HG02943 (cell line): ENCODE results near the gene CTIF.

ENCODE experiments used
- ATAC-seq: cut with Tn5 transposase; IDR thresholded peaks from one replicate; pipeline ENCODE4 v1.9.1; 2021; ENCODE audit warnings: mild to moderate bottlenecking, low read depth, moderate library complexity; ENCODE audit not compliant: unreplicated experiment

CTIF gene

DNA sequence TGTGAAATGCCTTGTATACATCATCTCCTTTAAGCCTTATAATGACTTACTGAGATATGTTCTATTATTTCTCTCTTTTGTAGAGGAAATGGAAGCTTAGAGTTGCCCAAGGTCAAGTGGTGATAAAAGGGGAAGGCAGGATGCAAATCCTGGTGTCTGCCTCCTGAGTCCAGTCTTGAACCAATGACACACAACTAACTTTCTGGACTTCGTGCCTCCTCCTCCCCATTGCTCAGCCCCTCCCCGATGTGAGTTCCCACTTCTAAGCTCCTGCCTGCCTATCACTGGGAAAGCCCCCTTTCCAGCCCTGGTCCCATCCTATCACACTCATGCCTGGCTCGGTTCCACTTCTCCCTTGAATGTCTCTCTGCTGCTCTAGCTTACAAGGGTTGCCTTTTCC lies 6.9 kb upstream of the CTIF start:
- ATAC-seq, result no peak

DNA sequence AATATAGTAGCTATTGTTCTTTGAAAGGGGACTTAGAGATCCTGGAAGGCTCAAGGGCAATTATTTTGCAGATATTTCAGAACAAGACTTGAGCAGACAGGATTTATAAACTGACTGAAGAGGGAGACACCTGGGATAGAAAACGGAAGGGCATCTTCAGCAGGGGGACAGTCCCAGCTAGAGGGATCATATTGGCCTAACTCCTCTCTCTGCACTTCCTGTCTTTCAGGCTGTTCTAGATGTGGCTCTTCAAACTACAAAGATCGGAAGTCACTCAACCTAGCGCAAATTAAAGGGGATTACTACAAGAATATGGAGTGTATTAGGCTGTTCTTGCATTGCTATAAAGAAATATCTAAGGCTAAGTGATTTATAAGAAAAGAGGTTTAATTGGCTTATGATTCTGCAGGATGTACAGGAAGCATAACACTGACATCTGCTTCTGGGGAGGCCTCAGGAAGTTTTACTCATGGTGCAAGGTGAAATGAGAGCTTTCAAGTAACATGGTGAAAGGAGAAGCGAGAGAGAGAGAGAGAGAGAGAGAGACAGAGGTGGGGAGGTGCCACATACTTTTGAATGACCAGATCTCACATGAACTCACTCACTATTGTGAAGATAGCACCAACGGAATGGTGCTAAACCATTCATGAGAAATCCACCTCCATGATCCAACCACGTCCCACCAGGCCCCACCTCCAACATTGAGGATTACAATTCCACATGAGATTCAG lies 5.3 kb upstream of the CTIF start:
- ATAC-seq, result no peak

DNA sequence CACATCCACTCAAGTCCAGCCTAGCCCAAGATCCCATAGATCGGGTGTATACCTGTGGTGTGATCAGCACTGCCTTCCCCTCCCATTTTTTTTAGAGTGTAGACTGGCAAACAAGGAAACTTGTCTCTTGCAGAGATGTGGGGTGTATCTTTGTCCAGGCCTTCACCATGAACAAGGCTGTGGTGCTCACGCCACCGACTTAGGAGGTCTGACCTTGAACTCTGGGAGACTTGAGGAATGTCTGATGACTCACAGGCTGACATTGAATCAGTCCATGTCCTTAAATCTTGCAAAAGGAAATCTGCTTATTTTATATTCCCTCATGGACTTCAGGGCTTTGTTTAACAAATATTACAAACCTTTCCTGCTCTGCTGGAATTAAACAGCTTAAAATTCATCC lies 4.5 kb upstream of the CTIF start:
- no peak for ATAC-seq

DNA sequence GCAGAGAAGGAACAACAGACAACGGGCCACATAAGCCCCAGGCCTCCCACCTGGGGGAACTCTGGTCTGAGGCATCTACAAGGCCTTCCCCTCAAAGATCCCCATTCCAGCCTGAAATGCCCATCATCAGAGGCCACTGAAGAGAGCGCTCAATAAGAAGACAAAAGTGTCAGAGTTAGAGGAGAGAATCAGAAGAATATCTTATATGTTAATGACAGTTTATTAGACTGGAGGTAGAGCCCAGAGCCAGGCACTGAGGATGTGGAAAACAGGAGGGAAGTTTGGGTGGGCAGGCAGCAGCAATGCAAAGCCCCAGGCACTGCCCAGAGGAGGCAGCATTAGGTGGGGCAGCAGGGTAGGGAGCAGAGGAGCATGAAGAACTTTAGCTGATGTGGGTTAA lies 2.9 kb upstream of the CTIF start:
- ATAC-seq, result no peak

DNA sequence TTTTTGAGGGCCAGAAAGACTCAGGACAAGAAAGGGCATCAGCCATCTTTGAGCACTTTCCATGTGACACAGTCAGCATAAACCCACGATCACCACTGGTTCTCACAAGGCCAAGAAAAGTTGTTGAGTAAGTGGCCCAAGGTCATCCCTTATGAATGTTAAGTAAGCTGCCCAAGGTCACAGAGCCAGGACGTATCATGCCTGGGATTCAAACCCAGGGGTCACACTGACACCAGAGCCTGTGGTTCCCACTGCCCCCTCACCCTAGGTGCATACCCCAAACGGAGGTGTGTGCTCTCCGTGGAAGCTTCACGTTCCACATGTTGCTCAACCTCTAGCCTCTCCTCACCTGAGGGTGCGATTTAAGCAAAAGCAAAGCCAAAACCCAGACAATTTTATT lies 2.3 kb upstream of the CTIF start:
- no peak for ATAC-seq

DNA sequence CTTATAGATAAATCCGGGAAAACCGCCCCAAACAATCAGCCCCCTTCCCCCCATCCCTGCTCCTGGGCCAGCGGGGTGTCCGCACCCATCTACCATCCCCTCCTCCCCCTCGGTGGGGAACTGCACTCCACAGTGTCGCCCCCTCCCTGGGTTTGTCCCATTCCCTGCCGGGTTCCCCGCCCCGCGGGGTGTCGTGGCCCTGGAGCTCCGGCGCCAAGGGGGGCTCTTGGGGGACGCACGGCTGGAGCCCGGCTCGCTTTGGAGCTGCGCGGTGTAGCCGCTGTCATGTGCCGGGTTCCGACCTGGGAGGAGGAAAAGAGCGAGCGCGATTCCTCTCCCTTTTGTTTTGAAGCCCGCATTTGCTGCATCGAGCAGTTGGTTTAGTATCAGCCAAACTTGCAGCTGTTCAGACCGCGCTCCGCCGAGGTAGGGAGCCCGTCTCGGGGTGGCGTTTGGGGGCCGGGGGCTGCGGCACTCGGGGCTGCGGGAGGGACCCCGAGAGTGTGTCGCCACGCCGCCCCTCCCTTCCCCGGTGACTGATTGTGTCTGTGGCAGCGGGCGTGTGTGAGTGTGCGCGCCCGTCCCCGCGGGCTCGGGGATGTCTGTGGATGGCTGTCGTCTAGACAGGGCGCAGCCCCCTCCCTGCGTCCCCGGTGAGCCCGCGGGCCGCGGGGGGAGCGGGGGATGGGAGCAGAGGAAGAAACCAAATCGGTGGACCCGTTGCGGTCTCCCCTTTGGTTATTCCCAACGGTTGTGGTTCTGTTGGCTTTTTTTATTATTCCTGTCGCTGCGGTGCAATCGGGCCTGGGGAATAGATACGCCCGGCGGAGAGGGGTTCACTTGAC lies 797 bp downstream of the CTIF start:
- no peak for ATAC-seq

DNA sequence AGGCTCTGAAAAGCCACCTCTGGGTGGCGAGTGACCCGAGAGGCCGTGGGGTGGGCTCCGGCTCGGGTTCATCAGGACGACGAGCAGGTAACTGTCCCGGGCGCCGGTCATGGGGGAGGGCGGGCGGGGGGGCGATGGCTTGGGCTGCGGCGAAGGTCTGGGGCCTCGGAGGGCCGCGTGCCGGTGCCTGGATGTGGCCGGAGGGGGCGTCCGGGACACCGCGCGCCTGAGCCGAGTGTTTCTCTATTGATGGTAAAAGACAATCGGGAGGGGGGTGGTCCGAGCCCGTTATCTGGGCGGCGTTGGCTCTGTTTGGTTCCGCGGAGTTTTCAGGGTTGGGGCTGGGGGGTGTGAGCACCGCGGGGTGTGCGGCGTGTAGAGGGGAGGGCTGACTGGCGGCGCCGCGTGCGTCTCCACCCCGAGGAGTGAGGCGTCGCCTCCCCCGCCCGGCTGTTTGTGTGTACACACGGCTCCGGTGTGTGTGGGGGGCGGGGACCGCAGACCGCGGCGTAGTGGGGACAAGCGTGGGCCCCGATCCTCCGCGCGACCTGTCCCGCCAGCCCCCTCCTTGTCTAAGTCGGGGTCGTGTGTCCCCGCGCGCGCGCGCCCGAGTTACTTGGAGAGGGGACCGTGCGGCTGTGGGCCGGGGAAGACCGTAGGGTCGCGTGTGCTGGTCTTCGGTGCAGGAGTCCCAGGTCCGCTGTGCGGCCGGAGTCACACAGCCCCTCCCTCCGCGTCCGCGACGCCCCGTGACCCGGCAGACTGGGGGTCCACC lies 1.6 kb downstream of the CTIF start:
- no peak for ATAC-seq

DNA sequence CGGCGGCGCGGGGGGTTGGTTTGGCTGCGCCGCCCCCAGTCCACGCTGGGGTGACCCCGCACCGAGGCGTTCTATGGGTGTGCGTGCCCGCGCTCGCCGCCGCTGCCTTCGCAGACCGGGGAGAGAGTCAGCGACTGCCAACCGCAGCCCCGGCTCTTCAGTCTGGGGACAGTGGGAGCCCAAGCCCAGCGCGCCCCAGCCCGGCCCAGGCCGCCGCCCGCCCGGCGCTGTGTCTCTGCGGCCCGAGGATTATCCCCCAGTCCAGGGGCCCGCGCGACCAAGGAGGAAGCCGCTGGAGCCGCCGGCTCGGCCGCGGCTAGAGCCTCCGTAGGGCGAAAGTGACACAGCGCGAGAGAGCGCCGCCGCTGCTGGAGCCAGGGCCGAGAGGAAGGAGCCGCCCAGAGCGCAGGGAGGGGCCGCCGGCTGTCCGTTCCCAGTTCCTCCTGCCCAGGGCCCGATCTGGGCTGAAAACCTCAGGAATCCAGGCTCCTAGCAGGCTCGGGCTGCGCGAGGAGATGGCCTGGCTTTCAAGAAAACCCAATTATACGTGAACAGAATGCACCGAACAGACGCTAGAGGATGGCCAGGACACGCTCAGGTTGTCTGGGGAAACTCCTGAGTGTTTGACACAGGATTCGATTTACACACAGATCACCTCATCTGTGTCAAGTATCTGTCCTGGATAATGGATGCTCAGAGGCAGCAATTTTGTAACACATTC lies 2.4 kb downstream of the CTIF start:
- ATAC-seq, result no peak

DNA sequence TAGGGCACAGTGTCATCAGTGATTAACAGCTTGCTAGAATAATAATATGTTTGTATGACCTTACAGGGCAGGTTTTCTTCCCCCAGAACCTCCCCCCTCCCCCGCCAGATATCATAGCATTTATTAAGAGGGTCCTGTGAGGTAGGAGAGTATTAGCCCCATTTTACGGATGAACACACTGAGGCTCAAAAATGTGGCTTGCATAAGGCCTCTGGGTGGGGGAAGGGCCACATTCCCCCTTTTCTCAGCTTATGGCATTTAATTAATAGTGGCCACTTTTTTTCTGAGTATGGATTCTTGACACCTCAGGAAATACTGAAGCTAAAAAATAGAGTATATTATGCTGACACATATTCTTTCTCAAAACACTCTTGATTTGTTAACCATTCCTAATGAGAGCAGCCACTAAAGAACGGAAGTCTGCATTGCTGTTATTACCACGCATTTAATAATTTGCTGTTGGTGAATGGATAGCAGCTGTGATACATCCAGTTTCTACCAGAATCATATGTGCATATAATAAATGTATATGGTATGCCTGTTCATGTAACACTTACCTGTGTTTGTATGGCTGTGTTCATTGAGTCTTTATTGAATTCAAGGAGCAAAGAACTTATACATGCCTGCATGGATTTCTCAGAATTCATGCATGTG lies 3.0 kb downstream of the CTIF start:
- no peak for ATAC-seq

DNA sequence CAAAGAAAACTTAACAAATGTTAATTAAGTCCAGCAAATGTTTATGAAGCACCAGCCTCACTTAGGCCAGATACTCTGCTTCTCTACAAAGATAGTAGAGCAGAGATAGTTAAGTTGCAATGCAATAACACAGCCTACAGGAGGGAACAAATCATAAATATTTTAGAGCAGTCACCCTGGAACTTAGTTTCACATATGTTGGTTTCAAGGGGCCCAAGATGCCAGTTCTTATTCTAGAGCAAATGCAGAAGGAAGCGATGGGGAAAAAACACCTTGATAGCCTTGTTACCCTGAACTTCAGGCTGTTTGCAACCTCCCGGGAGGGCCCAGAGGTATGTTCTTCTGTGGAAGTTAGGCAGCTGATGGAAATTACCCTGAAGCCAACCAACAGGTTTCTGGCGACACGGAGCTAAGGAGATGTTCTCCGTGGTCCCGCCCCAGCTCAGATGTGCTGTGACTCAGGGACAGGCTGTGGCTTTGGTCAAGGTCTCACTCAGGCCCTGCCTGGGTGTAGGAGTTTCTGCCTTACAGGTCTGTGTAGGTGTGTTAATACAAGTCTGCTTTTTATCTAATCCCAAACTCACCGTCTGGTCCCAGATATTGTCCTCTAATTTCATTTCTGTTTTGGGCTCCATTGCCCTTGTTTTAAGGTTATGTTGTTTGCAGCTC lies 3.8 kb downstream of the CTIF start:
- no peak for ATAC-seq

DNA sequence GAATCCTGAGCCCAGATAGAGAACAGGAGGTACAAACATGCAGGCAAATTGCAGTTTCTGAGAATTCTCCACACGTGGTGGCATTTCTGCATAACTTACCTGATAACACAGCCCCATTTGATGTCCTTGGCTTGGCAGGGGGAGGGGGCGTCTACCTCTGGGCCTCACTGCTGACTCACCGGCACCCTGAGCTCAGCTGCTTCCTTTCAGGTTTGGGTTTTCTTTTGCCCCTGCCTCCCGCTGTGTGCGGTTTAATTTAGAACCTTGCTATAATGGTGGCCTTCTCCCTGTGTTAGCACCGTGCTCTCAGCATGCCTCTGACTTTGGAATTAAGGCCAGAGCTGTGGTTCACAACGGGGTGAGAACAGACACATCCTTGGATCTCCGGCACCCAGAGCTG lies 4.4 kb downstream of the CTIF start:
- ATAC-seq, result no peak

DNA sequence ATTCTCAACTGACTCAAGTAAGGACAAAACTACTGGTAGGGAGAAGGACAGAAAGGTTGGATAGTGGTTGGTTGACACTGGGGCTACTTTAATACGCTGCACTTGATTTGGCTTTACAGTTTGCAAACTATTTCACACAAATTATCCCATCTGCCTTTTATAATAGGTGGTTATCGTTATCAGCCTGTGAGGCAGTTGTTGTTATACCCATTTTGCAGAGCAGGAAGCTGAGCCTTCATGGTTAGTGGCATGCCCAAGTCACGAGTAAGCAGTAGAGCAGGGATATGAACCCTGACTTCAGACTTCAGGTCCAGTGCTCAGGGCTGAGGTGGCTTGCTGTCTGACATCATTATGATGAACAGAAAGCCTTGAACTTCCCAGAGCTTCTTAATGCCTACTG lies 5.3 kb downstream of the CTIF start:
- no peak for ATAC-seq

DNA sequence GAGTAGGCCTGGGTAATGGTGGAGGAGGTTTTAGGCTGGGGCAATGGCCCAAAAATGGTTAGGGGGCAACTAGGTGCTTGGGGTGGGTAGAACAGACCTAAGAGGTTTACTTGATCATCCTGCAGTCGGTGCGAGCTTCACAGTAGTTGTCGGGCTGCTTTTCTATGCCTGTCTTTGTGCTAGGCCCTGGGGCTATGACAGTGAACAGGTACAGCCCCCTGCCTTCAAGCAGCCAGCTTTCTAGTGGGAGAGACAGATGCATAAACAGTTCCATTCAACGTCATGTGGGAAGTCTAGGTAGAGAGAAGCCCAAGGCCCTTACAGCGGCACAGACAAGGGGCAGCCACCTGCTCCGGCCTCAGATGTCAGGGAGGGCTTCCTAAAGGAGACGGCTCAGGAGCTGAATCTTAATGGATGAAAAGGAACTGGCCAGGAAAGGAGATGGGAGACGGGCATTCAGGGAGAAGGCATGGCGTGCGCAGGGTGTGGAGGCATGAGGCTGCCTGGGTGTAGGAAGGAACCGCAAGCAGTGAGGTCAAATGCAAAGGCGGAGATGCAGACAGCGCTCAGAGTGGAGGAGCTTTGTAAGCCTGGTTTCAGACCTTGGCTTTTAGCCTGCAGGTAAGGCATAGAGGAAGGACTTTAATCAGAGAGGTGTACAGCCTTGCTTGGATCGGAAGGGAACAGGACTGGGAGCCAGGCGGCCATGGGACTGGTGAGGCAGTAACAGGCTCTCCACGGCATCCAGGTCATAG lies 6.0 kb downstream of the CTIF start:
- no peak for ATAC-seq

DNA sequence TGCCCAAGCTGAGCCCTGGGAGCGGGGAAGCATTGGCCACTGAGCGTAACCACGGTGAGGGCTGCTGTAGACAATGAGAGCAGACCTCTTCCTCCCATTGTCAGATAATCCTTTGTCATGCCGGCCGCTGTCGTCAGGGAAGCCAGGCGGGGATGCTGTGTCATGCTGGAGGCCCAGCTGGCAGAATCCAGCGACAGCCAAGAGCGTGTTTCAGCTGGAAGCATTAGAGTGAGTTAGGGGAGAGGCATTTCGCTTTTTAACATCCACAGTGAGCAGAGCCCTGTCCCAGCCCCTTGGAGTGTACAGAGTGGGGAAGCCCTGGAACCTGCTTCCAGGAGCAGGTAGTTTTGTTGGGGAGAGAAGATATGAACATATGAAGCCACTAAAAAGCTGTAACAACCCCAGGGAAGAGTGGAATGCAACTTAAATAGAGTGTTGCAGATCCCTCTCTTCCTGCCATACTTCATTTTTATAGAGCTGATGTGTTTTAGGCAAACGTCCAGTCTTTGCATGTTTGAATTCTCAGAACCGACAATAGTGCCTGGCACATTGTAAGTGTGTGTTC lies 7.0 kb downstream of the CTIF start:
- ATAC-seq, result no peak

DNA sequence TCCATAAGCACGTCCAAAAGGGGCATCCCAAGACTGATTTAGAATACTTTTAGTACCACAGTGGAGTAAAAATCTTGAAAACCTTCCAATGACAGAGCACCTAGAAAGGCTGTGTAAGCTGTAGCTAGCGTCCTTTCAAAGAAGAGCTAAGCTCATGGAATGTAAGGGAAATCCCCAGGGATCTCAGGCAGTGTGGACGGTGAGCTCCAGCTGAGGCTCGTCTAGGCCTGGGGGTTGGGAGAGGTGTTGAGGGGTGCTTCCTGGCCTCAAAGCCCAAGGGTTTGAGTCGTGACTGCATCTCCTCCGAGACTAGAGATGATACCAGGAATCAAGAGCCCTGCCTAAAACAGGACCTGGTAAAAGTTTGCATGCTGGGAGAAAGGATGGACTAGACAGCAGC lies 7.6 kb downstream of the CTIF start:
- ATAC-seq, result no peak

DNA sequence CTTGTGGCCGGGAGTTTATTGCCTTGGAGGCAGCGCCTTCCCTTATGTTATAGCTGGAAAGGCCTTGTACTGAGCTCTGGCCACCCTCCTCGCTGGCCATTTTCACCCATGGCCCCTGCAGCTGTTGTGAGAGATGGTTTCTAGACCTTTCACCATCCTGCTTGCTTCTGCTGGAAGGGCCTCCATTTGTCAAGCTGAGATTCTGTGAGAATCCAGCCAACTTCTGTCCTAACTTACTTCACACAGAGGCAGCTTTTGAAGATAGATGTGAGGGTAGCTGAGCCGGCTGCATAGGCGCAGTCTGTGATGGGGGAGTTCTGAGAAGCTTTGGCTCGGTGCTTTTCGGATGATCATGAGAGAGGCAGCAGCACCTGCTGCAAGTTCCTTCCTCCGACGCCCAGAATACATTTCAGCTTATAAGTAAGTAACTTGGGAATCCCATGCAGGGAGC lies 8.7 kb downstream of the CTIF start:
- ATAC-seq, result no peak

DNA sequence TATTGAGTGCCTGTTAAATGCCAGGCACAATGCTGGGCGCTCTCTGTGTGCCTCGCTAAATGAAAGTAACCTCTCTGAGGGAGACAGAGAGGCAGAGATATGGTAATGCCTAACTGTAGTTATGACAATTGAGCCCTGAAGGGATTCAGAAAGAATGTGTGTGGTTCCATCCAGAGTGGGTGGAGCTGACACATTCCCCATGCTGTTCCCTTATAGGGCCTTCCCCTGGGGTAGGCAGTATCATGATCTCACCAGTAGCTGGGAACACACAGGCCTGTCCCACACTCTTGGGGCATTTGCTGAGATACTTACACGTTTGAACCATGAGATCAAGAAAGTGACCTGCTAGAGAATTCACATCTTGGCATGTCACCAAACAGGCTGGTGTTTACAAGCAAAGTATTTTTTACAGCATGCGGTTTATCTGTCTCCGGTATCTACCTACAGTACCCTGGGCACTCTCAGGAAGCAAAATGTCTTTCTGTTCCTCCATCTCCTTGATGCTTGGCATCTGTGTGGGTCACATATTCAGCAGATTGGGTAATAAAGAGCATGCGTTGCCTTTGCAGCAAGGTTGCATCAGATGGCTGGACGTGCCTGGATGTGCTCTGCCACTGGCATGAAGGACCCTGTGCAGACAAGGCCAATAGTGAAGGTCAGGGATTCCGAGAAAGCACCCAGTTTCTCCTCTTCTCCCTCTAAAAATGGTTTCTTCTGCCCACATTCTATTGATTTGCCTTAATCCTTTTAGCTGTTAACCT lies 9.4 kb downstream of the CTIF start:
- no peak for ATAC-seq

DNA sequence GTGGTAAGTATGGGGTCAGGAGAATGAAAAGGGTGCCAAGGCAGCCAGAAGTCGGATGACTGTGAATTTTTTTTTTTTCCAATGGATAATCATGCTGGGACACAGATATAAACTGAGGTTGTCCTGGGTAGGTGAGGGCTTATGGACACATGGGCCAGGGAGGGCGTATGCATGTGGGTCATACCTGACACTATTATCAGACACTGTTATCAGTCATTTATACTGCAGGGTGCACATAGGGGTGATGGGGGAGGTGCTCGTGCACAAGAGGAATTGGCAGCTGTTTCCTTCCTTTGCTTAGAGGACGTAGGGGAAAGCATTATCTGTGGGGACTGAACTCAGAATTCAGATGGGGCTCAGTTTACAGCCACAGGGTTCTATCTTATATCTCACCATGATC lies 10.1 kb downstream of the CTIF start:
- no peak for ATAC-seq
